Ascending aorta (tissue), 2 donors: ENCODE measurements around the gene WDFY2. TPM values are rescaled to one million over a fixed set of nuclear protein-coding genes. Genes with fewer than 3 reads are reported as not detected.

Experiments used
- DNase-seq, 2 donors: peaks; one replicate each; pipeline ENCODE4 v3.0.0-alpha.2; 2019; ENCODE audit warnings: low spot score in 2 of 2
- H3K27ac ChIP-seq, 2 donors: fragments of 200-600 bp; sonication (generic); one replicate each; pipeline ENCODE4 v1.5.1; 2016 to 2017; ENCODE audit warnings: mild to moderate bottlenecking in 1 of 2
- H3K27me3 ChIP-seq: fragments of 200-600 bp; sonication (generic); one replicate; pipeline ENCODE4 v1.5.1; 2017
- H3K36me3 ChIP-seq, 2 donors: fragments of 200-600 bp; sonication (generic); one replicate each; pipeline ENCODE4 v1.5.1; 2016
- H3K4me1 ChIP-seq, 2 donors: fragments of 200-600 bp; sonication (generic); one replicate each; pipeline ENCODE4 v1.5.1; 2016 to 2017; ENCODE audit warnings: mild to moderate bottlenecking in 1 of 2
- H3K4me3 ChIP-seq, 2 donors: fragments of 200-600 bp; sonication (generic); one replicate each; pipeline ENCODE4 v1.5.1; 2016 to 2017; ENCODE audit warnings: mild to moderate bottlenecking in 1 of 2
- H3K9me3 ChIP-seq, 2 donors: fragments of 200-600 bp; sonication (generic); one replicate each; pipeline ENCODE4 v1.5.1; 2016
- CTCF ChIP-seq, 3 experiments: fragments of 200-600 bp in 2 of 3; fragments of 450-650 bp in 1 of 3; sonication (generic) in 2 of 3; IDR thresholded peaks; one replicate each; pipeline ENCODE4 v1.5.1; 2016 to 2019; ENCODE audit warnings: antibody characterized with exemption in 3 of 3, mild to moderate bottlenecking in 1 of 3, moderate library complexity in 1 of 3
- intact Hi-C: fragments of 100-400 bp; cut with DNase I; formaldehyde crosslinking; loops from one replicate; pipeline ENCODE4 v1.15.1; 2023
- total RNA-seq: library from RNA; depleted of rRNA; stranded (reverse); fragments of >200 nt; gene quantifications from one replicate; pipeline ENCODE4 v1.1.0, GENCODE V29; 2016

Gene WDFY2
- total RNA-seq, 1 donor from 2014 or later, result 6.1 TPM

- TF ChIP-seq CTCF (IDR thresholded peaks at IDR 0.05), result no peak
- Histone ChIP-seq H3K27me3 (no peaks in the 10 kb centered on the region), H3K4me1 (peaks cover 13 to 14% of the 10 kb centered on the region in 2 donors), H3K27ac (peak overlapping the region; percentile 75 to 80), H3K9me3 (no peaks in the 10 kb centered on the region), H3K4me3 (no peak overlapping the region), H3K36me3 (peaks cover 0 to 17% of the 10 kb centered on the region in 2 donors)
- DNase-seq, result no peak
- intact Hi-C loops, result no loop called here
Observed at GRCh38 chr13:51763486-51763885, 179.2 kb downstream of the WDFY2 start.

GRCh38 chr13:51764184-51765141, 180.2 kb downstream of the WDFY2 start:
- Histone ChIP-seq H3K4me1 (peaks cover 13 to 19% of the 10 kb centered on the region in 2 donors), H3K27ac (peak overlapping the region; percentile 75 to 80), H3K27me3 (no peaks in the 10 kb centered on the region), H3K4me3 (peak overlapping the region; percentile 3 to 34), H3K36me3 (peaks cover 0 to 9% of the 10 kb centered on the region in 2 donors), H3K9me3 (no peaks in the 10 kb centered on the region)
- no peak for TF ChIP-seq CTCF (IDR thresholded peaks at IDR 0.05)
- intact Hi-C loops, result loop anchor here (2.0 kb wide), 1 partner anchor 38 kb away; no protein-coding TSS in a partner anchor
- DNase-seq, result peak; percentile 59 to 80

GRCh38 chr13:51765142-51765515, 180.9 kb downstream of the WDFY2 start:
- no peak for DNase-seq
- peak overlapping the region; percentile 75 to 80 for H3K27ac ChIP-seq
- H3K9me3 ChIP-seq, result no peaks in the 10 kb centered on the region
- intact Hi-C loops, result loop anchor here (2.0 kb wide), 1 partner anchor 38 kb away; no protein-coding TSS in a partner anchor
- H3K4me1 ChIP-seq, result peaks cover 13 to 23% of the 10 kb centered on the region in 2 donors
- TF ChIP-seq CTCF (IDR thresholded peaks at IDR 0.05), result no peak
- H3K4me3 ChIP-seq, result peak overlapping the region; percentile 3 to 34
- peaks cover 0 to 9% of the 10 kb centered on the region in 2 donors for H3K36me3 ChIP-seq
- no peaks in the 10 kb centered on the region for H3K27me3 ChIP-seq

- Histone ChIP-seq H3K9me3 (no peaks in the 10 kb centered on the region), H3K4me1 (peaks cover 13 to 28% of the 10 kb centered on the region in 2 donors), H3K36me3 (peaks cover 0 to 9% of the 10 kb centered on the region in 2 donors), H3K27ac (no peak overlapping the region), H3K4me3 (no peak overlapping the region), H3K27me3 (no peaks in the 10 kb centered on the region)
- DNase-seq, result no peak
- no peak for TF ChIP-seq CTCF (IDR thresholded peaks at IDR 0.05)
- intact Hi-C loops, result no loop called here
Observed at GRCh38 chr13:51767100-51767499, 182.8 kb downstream of the WDFY2 start.

GRCh38 chr13:51768378-51768921, 184.2 kb downstream of the WDFY2 start:
- peaks cover 13 to 28% of the 10 kb centered on the region in 2 donors for H3K4me1 ChIP-seq
- no peak for TF ChIP-seq CTCF (IDR thresholded peaks at IDR 0.05)
- no peak for DNase-seq
- no peaks in the 10 kb centered on the region for H3K27me3 ChIP-seq
- H3K27ac ChIP-seq, result peak overlapping the region in 1 of 2 donors; percentile 89
- no peaks in the 10 kb centered on the region for H3K9me3 ChIP-seq
- peaks cover 0 to 9% of the 10 kb centered on the region in 2 donors for H3K36me3 ChIP-seq
- H3K4me3 ChIP-seq, result no peak overlapping the region
- intact Hi-C loops, result no loop called here
